Karpas-422 (cell line): ENCODE results near the gene PRIM2. TPM values are rescaled to one million over a fixed set of nuclear protein-coding genes. Genes with fewer than 3 reads are reported as not detected.
"Not testable (repeated sequence)": the region's sequence is repeated elsewhere in the genome, so short reads cannot be mapped to it uniquely, and the experiment has no call there.

Experiments used
- DNase-seq: peaks from one replicate; pipeline ENCODE4 v3.0.0-alpha.2; 2015
- H2AFZ ChIP-seq: fragments of 200-600 bp; sonication (generic); 2 replicates; pipeline ENCODE4 v1.6.1; 2014; ENCODE audit warnings: antibody characterized with exemption, low read length, mixed read lengths
- H3K27ac ChIP-seq: fragments of 200-600 bp; sonication (generic); 2 replicates; pipeline ENCODE4 v1.5.1; 2014; ENCODE audit warnings: mild to moderate bottlenecking, low read length, moderate library complexity
- H3K27me3 ChIP-seq: fragments of 200-600 bp; sonication (generic); 2 replicates; pipeline ENCODE4 v1.6.1; 2014; ENCODE audit warnings: low read length, mixed read lengths
- H3K36me3 ChIP-seq: fragments of 200-600 bp; sonication (generic); 2 replicates; pipeline ENCODE4 v1.6.1; 2014; ENCODE audit warnings: low read length, mixed read lengths; ENCODE audit not compliant: insufficient read depth
- H3K4me1 ChIP-seq: fragments of 200-600 bp; sonication (generic); 2 replicates; pipeline ENCODE4 v1.6.1; 2014; ENCODE audit warnings: mild to moderate bottlenecking, low read length, mixed read lengths
- H3K4me2 ChIP-seq: fragments of 200-600 bp; sonication (generic); 2 replicates; pipeline ENCODE4 v1.6.1; 2014; ENCODE audit warnings: low read length, low read depth, mild to moderate bottlenecking; ENCODE audit not compliant: poor library complexity, severe bottlenecking
- H3K4me3 ChIP-seq: fragments of 200-600 bp; sonication (generic); 2 replicates; pipeline ENCODE4 v1.5.1; 2014; ENCODE audit warnings: mild to moderate bottlenecking, antibody characterized with exemption, low read length, mixed read lengths
- H3K79me2 ChIP-seq: fragments of 200-600 bp; sonication (generic); 2 replicates; pipeline ENCODE4 v1.6.1; 2014; ENCODE audit warnings: mild to moderate bottlenecking, low read length, mixed read lengths
- H3K9ac ChIP-seq: fragments of 200-600 bp; sonication (generic); 2 replicates; pipeline ENCODE4 v1.6.0; 2014; ENCODE audit warnings: low read length
- H3K9me2 ChIP-seq: fragments of 200-600 bp; sonication (generic), shearing (Covaris generic); replicated peaks from 2 replicates; pipeline ENCODE4 v1.6.0; 2014; ENCODE audit warnings: mild to moderate bottlenecking, low read length, moderate library complexity; ENCODE audit not compliant: insufficient read depth
- H3K9me3 ChIP-seq: fragments of 300-700, 200-600 bp; sonication (generic); 2 replicates; pipeline ENCODE4 v1.6.1; 2014; ENCODE audit warnings: low read length, mixed read lengths
- H4K20me1 ChIP-seq: fragments of 200-600 bp; sonication (generic); 2 replicates; pipeline ENCODE4 v1.6.1; 2014; ENCODE audit warnings: mild to moderate bottlenecking, antibody characterized with exemption, low read length, low read depth; ENCODE audit not compliant: insufficient read depth
- total RNA-seq: library from RNA; depleted of rRNA; stranded (reverse); fragments of >200 nt; shearing (Covaris generic); gene quantifications from 2 replicates; pipeline ENCODE4 v1.2.3, GENCODE V29; 2014; ENCODE audit warnings: low replicate concordance

PRIM2 gene
- total RNA-seq, 1 experiment from 2014 or later: 49.1 TPM

DNA sequence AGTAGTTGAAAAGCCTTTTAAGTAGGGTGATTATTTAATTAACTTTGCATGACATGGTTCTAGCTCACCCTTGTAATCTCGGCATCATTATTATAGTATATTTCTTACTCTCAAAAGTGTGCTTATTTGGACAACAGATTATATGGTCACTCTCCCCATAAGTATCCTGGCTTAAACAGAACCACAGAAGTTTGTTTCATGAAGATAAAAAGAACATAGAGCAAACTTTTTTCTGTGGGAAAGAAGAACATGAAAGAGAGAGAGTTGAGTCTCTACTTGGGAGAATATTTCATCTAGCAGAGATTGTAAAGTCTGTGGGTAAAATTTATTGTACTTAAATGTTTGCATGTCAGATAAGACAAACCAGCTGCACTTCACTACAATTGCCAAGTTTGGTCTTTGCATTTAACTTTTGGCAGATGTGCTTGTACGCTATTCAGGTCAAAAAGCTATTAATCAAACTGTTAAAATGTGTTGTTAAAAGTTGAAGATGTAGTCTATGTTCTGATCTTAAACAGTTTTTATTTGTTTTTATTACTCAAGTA is 33.4 kb upstream of the PRIM2 start:
- Histone ChIP-seq H3K4me3 (no peak overlapping the region), H3K4me1 (no peaks in the 10 kb centered on the region), H3K79me2 (no peaks in the 10 kb centered on the region), H3K4me2 (no peak overlapping the region), H2AFZ (no peak overlapping the region), H3K27ac (no peak overlapping the region), H3K27me3 (no peaks in the 10 kb centered on the region), H3K9me3 (no peaks in the 10 kb centered on the region), H3K9ac (no peak overlapping the region), H4K20me1 (no peaks in the 10 kb centered on the region), H3K36me3 (no peaks in the 10 kb centered on the region), H3K9me2 (no peaks in the 10 kb centered on the region)
- peak; percentile 14 for DNase-seq

DNA sequence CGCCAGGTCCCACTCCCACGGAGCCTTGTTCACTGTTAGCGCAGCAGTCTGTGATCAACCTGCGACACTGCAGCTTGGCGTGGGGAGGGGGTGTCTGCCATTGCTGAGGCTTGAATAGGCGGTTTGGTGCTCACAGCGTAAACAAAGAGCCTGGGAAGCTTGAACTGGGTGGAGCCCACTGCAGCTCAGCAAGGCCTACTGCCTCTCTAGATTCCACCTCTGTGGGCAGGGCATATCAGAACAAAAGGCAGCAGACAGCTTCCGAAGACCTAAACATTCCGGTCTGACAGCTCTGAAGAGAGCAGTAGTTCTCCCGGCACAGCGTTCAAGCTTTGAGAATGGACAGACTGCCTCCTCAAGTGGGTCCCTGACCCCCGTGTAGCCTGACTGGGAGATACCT is 29.3 kb upstream of the PRIM2 start:
- H3K4me1 ChIP-seq, H3K79me2 ChIP-seq, H3K4me3 ChIP-seq, H3K36me3 ChIP-seq, DNase-seq, H3K4me2 ChIP-seq, H2AFZ ChIP-seq, H3K9me2 ChIP-seq, H4K20me1 ChIP-seq, H3K9me3 ChIP-seq, H3K27ac ChIP-seq, H3K9ac ChIP-seq, H3K27me3 ChIP-seq: not testable (repeated sequence)

DNA sequence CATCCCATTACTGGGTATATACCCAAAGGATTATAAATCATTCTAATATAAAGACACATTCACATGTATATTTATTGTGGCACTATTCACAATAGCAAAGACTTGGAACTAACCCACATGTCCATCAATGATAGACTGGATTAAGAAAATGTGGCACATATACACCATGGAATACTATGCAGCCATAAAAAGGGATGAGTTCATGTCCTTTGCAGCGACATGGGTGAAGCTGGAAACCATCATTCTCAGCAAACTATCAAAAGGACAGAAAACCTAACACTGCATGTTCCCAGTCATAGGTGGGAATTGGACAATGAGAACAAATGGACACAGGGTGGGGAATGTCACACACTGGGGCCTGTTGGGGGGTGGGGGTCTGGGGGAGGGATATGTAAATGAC is 24.0 kb upstream of the PRIM2 start:
- H3K9me3 ChIP-seq, H4K20me1 ChIP-seq, H3K4me1 ChIP-seq, H3K4me3 ChIP-seq, H3K36me3 ChIP-seq, H3K9ac ChIP-seq, H2AFZ ChIP-seq, DNase-seq, H3K79me2 ChIP-seq, H3K27ac ChIP-seq, H3K9me2 ChIP-seq, H3K27me3 ChIP-seq, H3K4me2 ChIP-seq: not testable (repeated sequence)

DNA sequence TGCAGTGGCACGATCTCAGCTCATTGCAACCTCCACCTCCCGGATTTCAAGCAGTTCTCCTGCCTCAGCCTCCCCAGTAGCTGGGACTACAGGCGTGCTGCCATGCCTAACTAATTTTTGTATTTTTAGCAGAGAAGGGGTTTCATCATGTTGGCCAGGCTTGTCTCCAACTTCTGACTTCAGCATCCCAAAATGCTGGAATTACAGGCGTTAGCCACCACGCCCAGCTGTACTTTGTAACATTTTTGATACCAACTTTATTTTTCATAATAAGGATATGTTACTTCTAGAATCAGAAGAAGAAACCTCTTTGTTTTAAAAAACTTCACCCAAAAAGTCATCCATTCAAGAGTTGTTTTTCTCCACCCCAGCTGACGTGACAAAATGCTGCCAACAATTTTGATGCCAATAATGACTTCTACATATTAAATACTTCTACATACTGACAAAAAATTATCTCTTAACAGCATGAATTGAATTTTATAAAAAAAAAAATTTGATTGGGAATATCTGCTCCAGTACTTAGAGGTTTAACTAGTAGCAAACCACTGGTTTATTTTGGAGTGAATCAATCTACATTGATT is 22.5 kb upstream of the PRIM2 start:
- H3K36me3 ChIP-seq: no peaks in the 10 kb centered on the region
- DNase-seq: no peak
- no peak overlapping the region for H3K4me2 ChIP-seq
- no peaks in the 10 kb centered on the region for H3K79me2 ChIP-seq
- no peak overlapping the region for H2AFZ ChIP-seq
- no peaks in the 10 kb centered on the region for H4K20me1 ChIP-seq
- H3K4me3 ChIP-seq: no peak overlapping the region
- H3K4me1 ChIP-seq: no peaks in the 10 kb centered on the region
- no peak overlapping the region for H3K27ac ChIP-seq
- H3K9ac ChIP-seq: no peak overlapping the region
- H3K9me2 ChIP-seq: no peaks in the 10 kb centered on the region
- H3K27me3 ChIP-seq: no peaks in the 10 kb centered on the region
- H3K9me3 ChIP-seq: no peaks in the 10 kb centered on the region

DNA sequence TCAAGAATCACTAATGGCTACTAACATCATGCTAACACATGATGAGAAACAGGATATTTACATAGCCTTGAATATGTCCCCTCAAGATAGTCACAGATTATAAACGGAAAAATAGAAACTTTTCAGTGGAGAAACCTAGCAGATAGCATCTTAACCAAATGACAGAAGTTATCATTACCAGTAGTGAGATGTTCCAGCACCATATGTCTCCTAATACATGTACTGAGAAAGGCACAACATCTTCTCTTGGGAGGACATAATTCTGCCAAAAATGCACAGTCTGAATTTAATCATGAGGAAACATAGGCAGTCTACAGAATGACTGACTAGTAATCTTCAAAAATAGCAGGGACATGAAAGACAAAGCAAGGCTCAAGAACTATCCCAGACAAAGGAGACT is 19.9 kb upstream of the PRIM2 start:
- no peak overlapping the region for H3K4me3 ChIP-seq
- H3K4me2 ChIP-seq: no peak overlapping the region
- DNase-seq: no peak
- no peaks in the 10 kb centered on the region for H3K9me2 ChIP-seq
- no peaks in the 10 kb centered on the region for H3K9me3 ChIP-seq
- no peaks in the 10 kb centered on the region for H3K36me3 ChIP-seq
- no peaks in the 10 kb centered on the region for H3K27me3 ChIP-seq
- H4K20me1 ChIP-seq: no peaks in the 10 kb centered on the region
- no peak overlapping the region for H2AFZ ChIP-seq
- no peak overlapping the region for H3K27ac ChIP-seq
- no peaks in the 10 kb centered on the region for H3K4me1 ChIP-seq
- H3K79me2 ChIP-seq: no peaks in the 10 kb centered on the region
- no peak overlapping the region for H3K9ac ChIP-seq

DNA sequence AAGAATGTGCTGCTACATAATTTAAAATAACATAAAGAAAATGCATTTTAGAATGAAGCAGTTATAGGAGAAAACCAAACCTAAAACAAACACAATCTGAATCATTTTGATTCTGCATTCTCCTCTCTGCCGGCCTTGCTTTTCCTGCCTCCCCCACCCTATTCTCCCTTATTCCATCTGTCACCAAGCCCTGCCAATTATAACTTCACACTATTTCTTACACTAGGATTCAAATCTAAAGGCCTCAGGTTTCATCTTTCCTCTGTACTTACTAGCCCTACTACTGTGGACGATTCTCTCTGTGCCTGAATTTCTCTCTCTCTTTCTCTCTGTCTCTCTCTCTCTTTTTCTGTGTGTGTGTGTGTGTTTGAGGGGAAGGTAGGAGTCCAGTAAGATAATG is 18.7 kb upstream of the PRIM2 start:
- H3K36me3 ChIP-seq: no peaks in the 10 kb centered on the region
- no peaks in the 10 kb centered on the region for H3K9me3 ChIP-seq
- no peaks in the 10 kb centered on the region for H3K79me2 ChIP-seq
- H4K20me1 ChIP-seq: no peaks in the 10 kb centered on the region
- no peaks in the 10 kb centered on the region for H3K27me3 ChIP-seq
- H3K9ac ChIP-seq: no peak overlapping the region
- no peak overlapping the region for H3K4me2 ChIP-seq
- peak; percentile 17 for DNase-seq
- no peaks in the 10 kb centered on the region for H3K4me1 ChIP-seq
- H2AFZ ChIP-seq: no peak overlapping the region
- no peak overlapping the region for H3K27ac ChIP-seq
- no peak overlapping the region for H3K4me3 ChIP-seq
- H3K9me2 ChIP-seq: no peaks in the 10 kb centered on the region

DNA sequence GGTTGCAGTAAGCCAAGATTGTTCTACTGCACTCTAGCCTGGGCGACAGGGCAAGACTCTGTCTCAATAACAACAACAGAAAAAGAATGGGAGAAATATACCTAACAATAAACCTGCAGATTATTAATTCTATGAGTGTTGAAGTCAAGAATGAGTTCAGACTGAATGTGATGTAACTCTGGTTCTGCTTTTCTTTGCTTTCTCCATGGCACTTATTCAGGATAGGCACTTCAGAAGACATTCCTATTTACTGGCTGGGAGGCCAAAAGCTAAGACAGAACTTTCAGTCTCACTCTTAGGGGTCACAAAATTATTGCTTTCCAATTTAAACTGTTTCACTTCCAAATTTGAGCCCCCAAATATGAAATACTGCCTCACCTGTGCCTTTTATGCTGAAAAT is 15.7 kb upstream of the PRIM2 start:
- H2AFZ ChIP-seq: no peak overlapping the region
- H3K79me2 ChIP-seq: no peaks in the 10 kb centered on the region
- no peaks in the 10 kb centered on the region for H3K27me3 ChIP-seq
- H3K9me2 ChIP-seq: no peaks in the 10 kb centered on the region
- no peaks in the 10 kb centered on the region for H3K9me3 ChIP-seq
- no peaks in the 10 kb centered on the region for H3K36me3 ChIP-seq
- H3K4me3 ChIP-seq: no peak overlapping the region
- DNase-seq: peak; percentile 31
- H3K4me2 ChIP-seq: no peak overlapping the region
- H4K20me1 ChIP-seq: no peaks in the 10 kb centered on the region
- no peak overlapping the region for H3K9ac ChIP-seq
- no peaks in the 10 kb centered on the region for H3K4me1 ChIP-seq
- H3K27ac ChIP-seq: no peak overlapping the region

DNA sequence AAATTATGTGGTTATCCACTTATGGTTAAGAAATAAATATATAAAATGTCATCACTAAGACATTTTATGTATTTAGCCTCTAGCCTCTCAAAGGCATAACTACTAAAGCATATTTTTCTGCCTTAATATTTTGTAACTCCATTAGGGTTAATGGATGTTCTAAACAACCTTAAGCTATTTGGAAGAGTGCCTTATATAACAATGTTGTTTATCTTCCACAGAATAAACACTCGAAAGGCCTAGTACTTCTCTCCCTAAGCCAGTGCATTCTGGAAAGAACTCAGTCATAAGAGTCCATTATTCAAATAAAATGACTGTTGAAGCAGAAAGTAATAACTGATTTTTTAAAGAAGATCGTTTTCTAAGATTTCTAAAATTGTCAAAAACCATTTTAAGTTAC is 15.0 kb upstream of the PRIM2 start:
- H3K4me2 ChIP-seq: no peak overlapping the region

More for the DNA sequence above, 15.0 kb upstream of the PRIM2 start:
- H3K4me3 ChIP-seq: no peak overlapping the region
- no peaks in the 10 kb centered on the region for H3K9me2 ChIP-seq
- no peaks in the 10 kb centered on the region for H3K79me2 ChIP-seq
- no peaks in the 10 kb centered on the region for H4K20me1 ChIP-seq
- H3K27me3 ChIP-seq: no peaks in the 10 kb centered on the region
- DNase-seq: peak; percentile 7
- H3K36me3 ChIP-seq: no peaks in the 10 kb centered on the region
- H3K9me3 ChIP-seq: no peaks in the 10 kb centered on the region
- H3K27ac ChIP-seq: no peak overlapping the region
- no peak overlapping the region for H2AFZ ChIP-seq
- H3K4me1 ChIP-seq: no peaks in the 10 kb centered on the region
- no peak overlapping the region for H3K9ac ChIP-seq
